Breast epithelium (tissue), 3 donors: ENCODE measurements around the gene OR2A7.
"Not testable (repeated sequence)": the region's sequence is repeated elsewhere in the genome, so short reads cannot be mapped to it uniquely, and the experiment has no call there.

ENCODE experiments used
- CTCF ChIP-seq, 3 donors: fragments of 450-650 bp; IDR thresholded peaks; one replicate each; pipeline ENCODE4 v1.5.1; 2016 to 2017; ENCODE audit warnings: antibody characterized with exemption in 3 of 3, mild to moderate bottlenecking in 3 of 3, moderate library complexity in 3 of 3
- POLR2A ChIP-seq: fragments of 450-650 bp; IDR thresholded peaks from one replicate; pipeline ENCODE4 v1.6.1; 2016; ENCODE audit warnings: antibody characterized with exemption, mild to moderate bottlenecking, moderate library complexity
- POLR2AphosphoS5 ChIP-seq, 3 donors: sonication (generic); formaldehyde crosslinking; IDR thresholded peaks; one replicate each; pipeline ENCODE4 v1.6.1; 2017; ENCODE audit warnings: antibody characterized with exemption in 3 of 3

GRCh38 chr7:144282490-144282889 lies 17.9 kb upstream of the OR2A7 start:
- TF ChIP-seq CTCF (IDR thresholded peaks at IDR 0.05); POLR2A; POLR2AphosphoS5 (IDR thresholded peaks at IDR 0.05): not testable (repeated sequence)
